ENCODE results near the gene TMEM108.
A peak's percentile ranks its signal among the peaks of the same experiment; 100 is the strongest.

The TMEM108 gene

GRCh38 chr3:133282236-133282635 is 244.0 kb downstream of the TMEM108 start:
- DNase-seq (ENCODE audit: insufficient read length, low spot score): no peak
- no peak for FAIRE-seq
- TF ChIP-seq POLR2A (IDR thresholded peaks at IDR 0.05; ENCODE audit: low read depth, low read length): no peak

GRCh38 chr3:133283958-133284807 is 246.0 kb downstream of the TMEM108 start:
- DNase-seq (ENCODE audit: insufficient read length, low spot score) (no peak), FAIRE-seq (no peak)
- TF ChIP-seq POLR2A (IDR thresholded peaks at IDR 0.05; ENCODE audit: low read depth, low read length): no peak

GRCh38 chr3:133289322-133289721 is 251.1 kb downstream of the TMEM108 start:
- DNase-seq (ENCODE audit: insufficient read length, low spot score) (no peak), FAIRE-seq (no peak)

GRCh38 chr3:133292296-133292695 is 254.1 kb downstream of the TMEM108 start:
- DNase-seq (ENCODE audit: insufficient read length, low spot score) (no peak), FAIRE-seq (no peak)
- TF ChIP-seq POLR2A (IDR thresholded peaks at IDR 0.05; ENCODE audit: low read depth, low read length): no peak

More at GRCh38 chr3:133289322-133289721, 251.1 kb downstream of the TMEM108 start:
- no peak for TF ChIP-seq POLR2A (IDR thresholded peaks at IDR 0.05; ENCODE audit: low read depth, low read length)

GRCh38 chr3:133293397-133294110 is 255.4 kb downstream of the TMEM108 start:
- FAIRE-seq (no peak), DNase-seq (ENCODE audit: insufficient read length, low spot score) (no peak)
- no peak for TF ChIP-seq POLR2A (IDR thresholded peaks at IDR 0.05; ENCODE audit: low read depth, low read length)

- DNase-seq (ENCODE audit: insufficient read length, low spot score) (no peak), FAIRE-seq (no peak)
- TF ChIP-seq POLR2A (IDR thresholded peaks at IDR 0.05; ENCODE audit: low read depth, low read length): no peak
Observed at GRCh38 chr3:133294253-133294652, 256.1 kb downstream of the TMEM108 start.

GRCh38 chr3:133295199-133295901 is 257.2 kb downstream of the TMEM108 start:
- DNase-seq (ENCODE audit: insufficient read length, low spot score) (no peak), FAIRE-seq (no peak)
- no peak for TF ChIP-seq POLR2A (IDR thresholded peaks at IDR 0.05; ENCODE audit: low read depth, low read length)

- DNase-seq (ENCODE audit: insufficient read length, low spot score) (no peak), FAIRE-seq (no peak)
- no peak for TF ChIP-seq POLR2A (IDR thresholded peaks at IDR 0.05; ENCODE audit: low read depth, low read length)
Observed at GRCh38 chr3:133295944-133296917, 258.0 kb downstream of the TMEM108 start.

- FAIRE-seq (no peak), DNase-seq (ENCODE audit: insufficient read length, low spot score) (no peak)
- no peak for TF ChIP-seq POLR2A (IDR thresholded peaks at IDR 0.05; ENCODE audit: low read depth, low read length)
Observed at GRCh38 chr3:133296981-133297380, 258.8 kb downstream of the TMEM108 start.

- no peak for DNase-seq (ENCODE audit: insufficient read length, low spot score)
- no peak for FAIRE-seq
- no peak for TF ChIP-seq POLR2A (IDR thresholded peaks at IDR 0.05; ENCODE audit: low read depth, low read length)
Observed at GRCh38 chr3:133300102-133300501, 261.9 kb downstream of the TMEM108 start.

- DNase-seq (ENCODE audit: insufficient read length, low spot score) (peak; percentile 5), FAIRE-seq (peak; percentile 45)
- TF ChIP-seq POLR2A (IDR thresholded peaks at IDR 0.05; ENCODE audit: low read depth, low read length): no peak
Observed at GRCh38 chr3:133301194-133301593, 263.0 kb downstream of the TMEM108 start.

GRCh38 chr3:133301731-133302130 is 263.5 kb downstream of the TMEM108 start:
- DNase-seq (ENCODE audit: insufficient read length, low spot score) (no peak), FAIRE-seq (no peak)
- no peak for TF ChIP-seq POLR2A (IDR thresholded peaks at IDR 0.05; ENCODE audit: low read depth, low read length)

- FAIRE-seq (no peak), DNase-seq (ENCODE audit: insufficient read length, low spot score) (no peak)
- TF ChIP-seq POLR2A (IDR thresholded peaks at IDR 0.05; ENCODE audit: low read depth, low read length): no peak
Observed at GRCh38 chr3:133303430-133303829, 265.2 kb downstream of the TMEM108 start.

Measured in H54 (cell line).